ENCODE measurements around the gene PIEZO1. TPM values are rescaled to one million over a fixed set of nuclear protein-coding genes. Genes with fewer than 3 reads are reported as not detected.

Gene PIEZO1
- total RNA-seq, 4 donors from 2014 or later, result 196 to 281 (median 206) TPM

- H3K4me3 ChIP-seq (ENCODE audit: low read depth, poor library complexity, severe bottlenecking), result no peak overlapping the region
- 89 to 90% methylated on average over 5 of the region's 5 CpGs for WGBS, 2 donors
- DNase-seq (ENCODE audit: low spot score in 2 of 2), result no peak
- intact Hi-C loops (cut with DNase I; ENCODE audit: low total_unique reads), result no loop called here
- TF ChIP-seq CTCF (IDR thresholded peaks at IDR 0.05), result no peak
- TF ChIP-seq POLR2A (IDR thresholded peaks at IDR 0.05), result no peak
Measured at GRCh38 chr16:88680554-88681083, 104.4 kb downstream of the PIEZO1 start.

DNA sequence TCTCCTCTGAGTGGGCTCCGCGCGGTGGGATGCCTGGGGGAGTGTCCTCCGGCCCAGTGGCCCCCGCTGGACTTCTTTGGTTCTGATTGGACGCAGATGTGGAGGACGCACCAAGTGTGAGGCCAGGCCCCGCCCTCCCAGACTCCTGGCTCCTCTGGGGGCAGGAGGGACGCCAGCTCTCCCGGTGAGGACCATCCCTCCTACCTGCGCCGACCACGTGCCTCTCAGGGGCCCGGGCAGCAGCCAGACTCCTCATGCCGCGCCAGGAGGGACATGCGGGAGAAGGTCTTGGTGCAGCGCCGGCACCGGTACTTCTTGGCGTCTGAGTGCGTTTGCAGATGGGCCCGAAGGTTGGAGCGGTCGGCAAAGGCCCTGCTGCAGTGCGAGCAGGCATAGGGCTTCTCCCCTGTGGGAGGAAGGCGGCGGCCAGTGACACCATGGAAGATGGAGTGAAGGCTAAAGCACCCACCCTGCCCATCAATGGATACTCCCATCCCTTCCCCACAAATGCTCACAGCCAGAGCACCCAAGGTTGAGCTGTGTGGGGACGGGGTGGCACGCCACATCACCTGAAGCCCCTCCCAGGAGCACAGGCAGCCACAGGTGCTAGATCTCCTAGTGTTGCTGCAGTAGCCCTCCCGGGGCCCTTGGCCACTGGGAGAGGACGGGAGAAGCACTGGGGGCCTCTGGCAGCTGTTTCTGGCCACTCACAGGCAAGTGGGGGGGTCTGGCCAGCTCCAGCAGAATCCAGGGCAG is 106.6 kb downstream of the PIEZO1 start:
- DNase-seq (ENCODE audit: low spot score in 2 of 2), result no peak

DNA sequence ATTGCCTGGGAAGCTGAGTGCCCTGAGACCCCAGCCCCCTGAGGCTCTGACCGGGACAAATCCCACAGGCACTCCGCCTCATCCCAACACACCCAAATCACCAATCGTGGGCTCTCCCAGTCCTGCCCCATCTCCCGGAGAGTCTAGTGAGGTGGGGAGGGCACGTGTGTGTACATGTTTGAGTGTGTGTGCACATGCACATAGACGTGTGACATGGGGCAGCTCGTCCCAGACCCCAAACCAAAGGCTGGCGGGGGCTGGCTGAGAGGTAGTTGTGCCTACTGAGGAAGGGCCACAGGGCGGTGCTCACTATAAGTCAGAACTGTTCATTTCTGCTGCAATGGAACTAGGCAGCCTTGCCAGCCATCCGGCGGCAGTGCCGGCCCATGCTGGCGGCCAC is 107.3 kb downstream of the PIEZO1 start:
- 37 to 48% methylated on average over 8 to 13 of the region's 13 CpGs for WGBS, 2 donors
- DNase-seq (ENCODE audit: low spot score in 2 of 2), result no peak
- TF ChIP-seq CTCF (IDR thresholded peaks at IDR 0.05) (no peak), POLR2A (IDR thresholded peaks at IDR 0.05) (no peak)
- intact Hi-C loops (cut with DNase I; ENCODE audit: low total_unique reads), result no loop called here
- H3K4me3 ChIP-seq (ENCODE audit: low read depth, poor library complexity, severe bottlenecking), result no peak overlapping the region

More for the DNA sequence above, 106.6 kb downstream of the PIEZO1 start:
- TF ChIP-seq POLR2A (IDR thresholded peaks at IDR 0.05) (no peak), CTCF (IDR thresholded peaks at IDR 0.05) (no peak)
- no peak overlapping the region for H3K4me3 ChIP-seq (ENCODE audit: low read depth, poor library complexity, severe bottlenecking)
- intact Hi-C loops (cut with DNase I; ENCODE audit: low total_unique reads), result no loop called here
- WGBS, 2 donors, result 40 to 65% methylated on average over 22 to 32 of the region's 32 CpGs

DNA sequence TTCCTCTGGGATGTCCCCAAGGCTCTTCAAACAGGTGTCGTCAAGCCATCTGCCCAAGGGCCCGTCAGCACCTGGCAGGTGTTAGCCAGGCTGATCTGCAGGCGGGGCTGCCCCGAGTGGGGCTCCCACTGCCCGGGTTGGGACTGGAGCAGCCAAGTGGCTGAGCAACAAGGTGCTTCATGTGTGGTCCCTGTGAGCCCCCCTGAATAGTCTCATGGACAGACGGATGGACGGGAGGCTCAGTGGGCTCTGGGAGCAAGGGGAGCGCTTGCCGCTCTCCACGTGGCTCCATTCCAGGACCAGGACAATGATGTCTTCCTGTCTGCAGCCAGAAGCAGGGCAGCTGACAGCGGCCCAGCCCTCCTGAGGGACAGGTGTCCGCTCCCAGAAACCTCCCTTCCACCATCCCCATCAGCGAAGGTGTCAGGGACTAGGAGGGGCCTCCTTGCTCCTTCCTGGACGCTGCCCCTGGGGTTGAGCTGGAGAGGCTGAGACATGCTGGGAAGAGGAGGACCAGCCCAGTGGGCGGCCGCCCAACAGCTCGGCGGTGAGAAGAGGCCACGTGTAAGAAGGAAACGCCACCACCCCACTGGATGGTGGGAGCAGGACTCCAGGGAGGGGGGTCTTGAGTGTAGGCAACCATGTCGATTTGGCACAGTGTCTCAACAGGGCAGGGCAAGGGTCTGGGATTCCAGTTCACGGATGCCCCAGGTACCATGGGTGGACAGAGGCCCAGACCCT is 108.3 kb downstream of the PIEZO1 start:
- intact Hi-C loops (cut with DNase I; ENCODE audit: low total_unique reads), result no loop called here
- no peak for DNase-seq (ENCODE audit: low spot score in 2 of 2)

More for the DNA sequence above, 108.3 kb downstream of the PIEZO1 start:
- H3K4me3 ChIP-seq (ENCODE audit: low read depth, poor library complexity, severe bottlenecking), result no peak overlapping the region
- no peak for TF ChIP-seq POLR2A (IDR thresholded peaks at IDR 0.05)
- no peak for TF ChIP-seq CTCF (IDR thresholded peaks at IDR 0.05)
- WGBS, 2 donors, result 79 to 85% methylated on average over 16 to 22 of the region's 22 CpGs

All from lower leg skin (tissue), 4 donors.